BJ (cell line): ENCODE measurements around the gene CAMKK1. TPM values are rescaled to one million over a fixed set of nuclear protein-coding genes. Genes with fewer than 3 reads are reported as not detected.

Experiments
- CTCF ChIA-PET: fragments of 350-600 bp; formaldehyde crosslinking; extraction: SDS; loops from one replicate; lab custom pipeline; 2021; ENCODE audit warnings: antibody characterized with exemption, inconsistent platforms; lab: Yijun Ruan, JAX
- POLR2A ChIA-PET: fragments of 300-600 bp; sonication (Branson Sonifier 250); formaldehyde crosslinking; extraction: SDS; loops from one replicate; lab custom pipeline; 2021; ENCODE audit warnings: antibody characterized with exemption; lab: Charles Lee
- DNase-seq: peaks from one replicate; pipeline ENCODE4 v3.0.0-alpha.2; 2011; ENCODE audit warnings: low read depth
- H3K27me3 ChIP-seq: 2 replicates; pipeline ENCODE4 v1.6.0; 2011; ENCODE audit warnings: low read length; ENCODE audit not compliant: control insufficient read depth, insufficient read depth
- H3K36me3 ChIP-seq: 2 replicates; pipeline ENCODE4 v1.5.1; 2011; ENCODE audit warnings: low read length; ENCODE audit not compliant: control insufficient read depth, insufficient read depth
- H3K4me3 ChIP-seq: 2 replicates; pipeline ENCODE4 v1.5.1; 2011; ENCODE audit warnings: low read depth, mild to moderate bottlenecking, control low read depth, low read length
- CTCF ChIP-seq: IDR thresholded peaks from 2 replicates; pipeline ENCODE4 v1.5.1; 2011; ENCODE audit warnings: low read depth, mild to moderate bottlenecking, control low read depth, inconsistent platforms, low read length, moderate library complexity; ENCODE audit not compliant: insufficient read depth
- polyA plus RNA-seq: library from polyadenylated mRNA; depleted of rRNA; stranded (reverse); fragments of >200 nt; gene quantifications from 2 replicates; pipeline ENCODE4 v1.2.3, GENCODE V29; 2011

Gene CAMKK1
- polyA plus RNA-seq, 1 experiment: 6.1 TPM

GRCh38 chr17:3843935-3844516, 48.8 kb downstream of the CAMKK1 start:
- POLR2A ChIA-PET: no interaction called here
- DNase-seq: no peak
- Histone ChIP-seq H3K27me3 (no peaks in the 10 kb centered on the region), H3K36me3 (peaks cover 7% of the 10 kb centered on the region), H3K4me3 (no peak overlapping the region)
- CTCF ChIA-PET: interaction anchor here (0.7 to 6.2 kb wide), 14 partner anchors 12 to 233 kb away, joined by 3 to 57 read pairs (median 4); partner anchors contain the start of genes HASPIN and P2RX5
- TF ChIP-seq CTCF: peak; percentile 76

- peaks cover 16% of the 10 kb centered on the region for H3K36me3 ChIP-seq
- no peak overlapping the region for H3K4me3 ChIP-seq
- TF ChIP-seq CTCF: no peak
- DNase-seq: no peak
- ChIA-PET POLR2A (no interaction called here), CTCF (interaction anchor here (0.8 to 4.9 kb wide), 5 partner anchors 7 to 106 kb away, joined by 3 to 25 read pairs (median 7); partner anchors contain the start of gene NCBP3)
- no peaks in the 10 kb centered on the region for H3K27me3 ChIP-seq
These were observed 54.6 kb downstream of the CAMKK1 start for GRCh38 chr17:3838206-3838605.

GRCh38 chr17:3836551-3836950, 56.3 kb downstream of the CAMKK1 start:
- H3K4me3 ChIP-seq: no peak overlapping the region
- ChIA-PET POLR2A (no interaction called here), CTCF (interaction anchor here (0.8 to 4.9 kb wide), 4 partner anchors 9 to 99 kb away, joined by 3 to 25 read pairs (median 9); partner anchors contain the start of gene NCBP3)
- no peak for TF ChIP-seq CTCF
- no peak for DNase-seq
- no peaks in the 10 kb centered on the region for H3K27me3 ChIP-seq
- H3K36me3 ChIP-seq: peaks cover 14% of the 10 kb centered on the region

GRCh38 chr17:3835410-3836229, 57.2 kb downstream of the CAMKK1 start:
- ChIA-PET CTCF (interaction anchor here (0.8 to 4.9 kb wide), 5 partner anchors 8 to 98 kb away, joined by 3 to 25 read pairs (median 4); partner anchors contain the start of gene NCBP3), POLR2A (no interaction called here)
- H3K27me3 ChIP-seq: no peaks in the 10 kb centered on the region
- peaks cover 14% of the 10 kb centered on the region for H3K36me3 ChIP-seq
- DNase-seq: no peak
- TF ChIP-seq CTCF: no peak
- no peak overlapping the region for H3K4me3 ChIP-seq

- DNase-seq: no peak
- no peak for TF ChIP-seq CTCF
These were observed 58.0 kb downstream of the CAMKK1 start for GRCh38 chr17:3834811-3835210.

More at GRCh38 chr17:3834811-3835210, 58.0 kb downstream of the CAMKK1 start:
- POLR2A ChIA-PET: no interaction called here
- no peaks in the 10 kb centered on the region for H3K27me3 ChIP-seq
- peaks cover 13% of the 10 kb centered on the region for H3K36me3 ChIP-seq
- no peak overlapping the region for H3K4me3 ChIP-seq
- CTCF ChIA-PET: interaction anchor here (4.9 kb wide), 1 partner anchor 8 kb away, joined by 25 read pairs; no protein-coding TSS in a partner anchor
